Breast epithelium (tissue), 4 donors: Measurements from ENCODE around the gene WDTC1. TPM values are rescaled to one million over a fixed set of nuclear protein-coding genes. Genes with fewer than 3 reads are reported as not detected.

ENCODE experiments used
- DNase-seq, 2 donors: peaks; one replicate each; pipeline ENCODE4 v3.0.0-alpha.2; 2019; ENCODE audit warnings: low spot score in 2 of 2
- H3K27ac ChIP-seq, 2 donors: fragments of 200-600 bp; sonication (generic) in 1 of 2; one replicate each; pipeline ENCODE4 v1.5.1; 2016 to 2019; ENCODE audit warnings: mild to moderate bottlenecking in 1 of 2
- H3K27me3 ChIP-seq, 2 donors: fragments of 200-600 bp; sonication (generic) in 1 of 2; one replicate each; pipeline versions ENCODE4 v1.5.1 to v1.6.0; 2017 to 2019; ENCODE audit warnings: control low read depth in 1 of 2, mild to moderate bottlenecking in 1 of 2
- H3K36me3 ChIP-seq: fragments of 200-600 bp; one replicate; pipeline ENCODE4 v1.5.1; 2019
- H3K4me1 ChIP-seq, 2 donors: fragments of 200-600 bp; sonication (generic); one replicate each; pipeline ENCODE4 v1.5.1; 2016 to 2019; ENCODE audit warnings: control low read depth in 1 of 2
- H3K4me3 ChIP-seq, 3 donors: fragments of 200-600 bp; sonication (generic); 1 replicate in 2 of 3; 2 replicates in 1 of 3; pipeline ENCODE4 v1.5.1; 2016 to 2019; ENCODE audit warnings: mild to moderate bottlenecking in 3 of 3, moderate library complexity in 2 of 3
- H3K9me3 ChIP-seq, 2 donors: fragments of 200-600 bp; sonication (generic) in 1 of 2; one replicate each; pipeline ENCODE4 v1.5.1; 2016 to 2019; ENCODE audit warnings: control low read depth in 1 of 2
- POLR2A ChIP-seq: fragments of 450-650 bp; IDR thresholded peaks from one replicate; pipeline ENCODE4 v1.6.1; 2016; ENCODE audit warnings: antibody characterized with exemption, mild to moderate bottlenecking, moderate library complexity
- POLR2AphosphoS5 ChIP-seq, 3 donors: sonication (generic); formaldehyde crosslinking; IDR thresholded peaks; one replicate each; pipeline ENCODE4 v1.6.1; 2017; ENCODE audit warnings: antibody characterized with exemption in 3 of 3
- intact Hi-C: fragments of 100-400 bp; cut with DNase I; formaldehyde crosslinking; loops from one replicate; pipeline ENCODE4 v1.15.1; 2023; ENCODE audit warnings: low total_unique reads
- total RNA-seq, 3 donors: library from RNA; depleted of rRNA; stranded (reverse); fragments of >200 nt; gene quantifications; one replicate each; pipeline ENCODE4 v1.1.0, GENCODE V29; 2016
- TF ChIP-seq, protein P1 (sequence below), 3 donors: fragments of 450-650 bp; IDR thresholded peaks; one replicate each; pipeline ENCODE4 v1.5.1; 2016 to 2017; ENCODE audit warnings: antibody characterized with exemption in 3 of 3, mild to moderate bottlenecking in 3 of 3, moderate library complexity in 3 of 3

Gene WDTC1
- total RNA-seq, 3 donors from 2014 or later, result 31.5 to 34.2 (median 33.4) TPM

DNA sequence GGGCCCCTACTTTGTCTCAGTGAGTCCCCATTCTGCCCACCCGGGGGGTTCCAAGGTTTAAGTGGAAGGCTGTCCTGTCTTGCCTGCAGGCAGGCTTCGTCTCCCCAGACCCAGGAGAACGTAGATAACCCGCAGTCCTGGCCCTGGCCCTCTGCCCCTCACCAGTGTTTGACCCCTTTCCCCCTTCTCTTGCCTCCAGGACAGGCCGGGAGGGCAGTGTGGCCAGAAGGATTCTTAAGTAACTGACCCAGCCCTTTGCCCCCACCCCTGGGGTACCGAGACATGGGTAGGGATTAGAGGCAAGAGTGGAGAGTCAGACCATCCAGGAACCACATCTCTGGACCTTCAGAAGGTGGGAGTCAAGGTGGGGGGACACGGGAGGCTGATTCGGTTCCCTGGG lies 96.4 kb downstream of the WDTC1 start:
- Histone ChIP-seq H3K36me3 (peaks cover 5% of the 10 kb centered on the region), H3K27me3 (no peaks in the 10 kb centered on the region), H3K9me3 (no peaks in the 10 kb centered on the region), H3K27ac (no peak overlapping the region), H3K4me3 (no peak overlapping the region), H3K4me1 (peaks cover 0 to 5% of the 10 kb centered on the region in 2 donors)
- intact Hi-C loops, result no loop called here
- no peak for DNase-seq
- TF ChIP-seq POLR2A, result no peak
- no peak for TF ChIP-seq POLR2AphosphoS5 (IDR thresholded peaks at IDR 0.05)
- TF ChIP-seq, protein P1, sequence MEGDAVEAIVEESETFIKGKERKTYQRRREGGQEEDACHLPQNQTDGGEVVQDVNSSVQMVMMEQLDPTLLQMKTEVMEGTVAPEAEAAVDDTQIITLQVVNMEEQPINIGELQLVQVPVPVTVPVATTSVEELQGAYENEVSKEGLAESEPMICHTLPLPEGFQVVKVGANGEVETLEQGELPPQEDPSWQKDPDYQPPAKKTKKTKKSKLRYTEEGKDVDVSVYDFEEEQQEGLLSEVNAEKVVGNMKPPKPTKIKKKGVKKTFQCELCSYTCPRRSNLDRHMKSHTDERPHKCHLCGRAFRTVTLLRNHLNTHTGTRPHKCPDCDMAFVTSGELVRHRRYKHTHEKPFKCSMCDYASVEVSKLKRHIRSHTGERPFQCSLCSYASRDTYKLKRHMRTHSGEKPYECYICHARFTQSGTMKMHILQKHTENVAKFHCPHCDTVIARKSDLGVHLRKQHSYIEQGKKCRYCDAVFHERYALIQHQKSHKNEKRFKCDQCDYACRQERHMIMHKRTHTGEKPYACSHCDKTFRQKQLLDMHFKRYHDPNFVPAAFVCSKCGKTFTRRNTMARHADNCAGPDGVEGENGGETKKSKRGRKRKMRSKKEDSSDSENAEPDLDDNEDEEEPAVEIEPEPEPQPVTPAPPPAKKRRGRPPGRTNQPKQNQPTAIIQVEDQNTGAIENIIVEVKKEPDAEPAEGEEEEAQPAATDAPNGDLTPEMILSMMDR (IDR thresholded peaks at IDR 0.05), result no peak

DNA sequence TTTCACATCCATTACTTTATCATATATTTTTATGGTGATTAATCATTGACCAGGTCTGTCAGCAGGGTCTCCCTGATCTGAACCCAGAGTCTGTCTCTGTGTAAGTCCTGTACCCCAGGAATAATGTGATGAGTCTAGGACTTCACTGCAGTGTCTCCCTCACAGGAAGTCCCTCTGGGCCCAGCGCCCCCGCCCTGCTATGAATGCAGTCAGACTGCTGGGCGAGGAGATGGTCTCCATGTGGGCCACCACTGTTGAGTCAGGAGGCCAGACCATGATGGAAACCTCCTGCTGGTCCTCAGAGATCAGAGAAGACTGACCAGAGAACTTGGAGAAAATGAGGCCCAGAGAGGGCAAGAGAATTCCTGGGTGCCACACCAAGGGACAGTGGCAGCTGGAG lies 97.0 kb downstream of the WDTC1 start:
- H3K4me3 ChIP-seq, result no peak overlapping the region
- TF ChIP-seq, protein P1 (IDR thresholded peaks at IDR 0.05), result no peak
- no peak for TF ChIP-seq POLR2A
- TF ChIP-seq POLR2AphosphoS5 (IDR thresholded peaks at IDR 0.05), result no peak
- DNase-seq, result no peak
- no peaks in the 10 kb centered on the region for H3K9me3 ChIP-seq
- intact Hi-C loops, result no loop called here
- H3K27me3 ChIP-seq, result no peaks in the 10 kb centered on the region
- no peaks in the 10 kb centered on the region for H3K4me1 ChIP-seq
- H3K36me3 ChIP-seq, result peaks cover 5% of the 10 kb centered on the region
- no peak overlapping the region for H3K27ac ChIP-seq

DNA sequence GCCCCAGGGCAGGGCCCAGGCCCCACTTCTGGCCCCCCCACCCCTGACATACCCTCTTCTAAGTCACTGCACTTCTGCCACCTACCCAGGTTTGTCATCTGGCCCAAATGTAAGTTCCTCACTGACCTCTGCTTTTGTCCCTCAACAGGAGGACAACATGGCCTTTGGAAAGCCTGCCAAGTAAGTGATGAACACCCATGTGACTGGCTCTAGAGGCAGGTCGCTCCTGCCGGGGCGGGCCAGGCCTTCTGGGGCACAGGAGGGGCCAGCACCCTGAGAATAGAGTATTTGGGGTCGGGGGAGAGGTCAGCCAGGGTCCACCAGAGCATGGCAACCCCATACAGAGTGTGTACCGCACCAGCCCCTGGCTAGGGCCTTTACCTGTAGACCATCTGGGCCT lies 97.5 kb downstream of the WDTC1 start:
- DNase-seq, result no peak
- Histone ChIP-seq H3K27me3 (no peaks in the 10 kb centered on the region), H3K27ac (no peak overlapping the region), H3K9me3 (no peaks in the 10 kb centered on the region), H3K36me3 (peaks cover 5% of the 10 kb centered on the region), H3K4me3 (no peak overlapping the region), H3K4me1 (no peaks in the 10 kb centered on the region)
- no peak for TF ChIP-seq POLR2A
- TF ChIP-seq, protein P1 (IDR thresholded peaks at IDR 0.05), result no peak
- TF ChIP-seq POLR2AphosphoS5 (IDR thresholded peaks at IDR 0.05), result no peak
- intact Hi-C loops, result no loop called here

DNA sequence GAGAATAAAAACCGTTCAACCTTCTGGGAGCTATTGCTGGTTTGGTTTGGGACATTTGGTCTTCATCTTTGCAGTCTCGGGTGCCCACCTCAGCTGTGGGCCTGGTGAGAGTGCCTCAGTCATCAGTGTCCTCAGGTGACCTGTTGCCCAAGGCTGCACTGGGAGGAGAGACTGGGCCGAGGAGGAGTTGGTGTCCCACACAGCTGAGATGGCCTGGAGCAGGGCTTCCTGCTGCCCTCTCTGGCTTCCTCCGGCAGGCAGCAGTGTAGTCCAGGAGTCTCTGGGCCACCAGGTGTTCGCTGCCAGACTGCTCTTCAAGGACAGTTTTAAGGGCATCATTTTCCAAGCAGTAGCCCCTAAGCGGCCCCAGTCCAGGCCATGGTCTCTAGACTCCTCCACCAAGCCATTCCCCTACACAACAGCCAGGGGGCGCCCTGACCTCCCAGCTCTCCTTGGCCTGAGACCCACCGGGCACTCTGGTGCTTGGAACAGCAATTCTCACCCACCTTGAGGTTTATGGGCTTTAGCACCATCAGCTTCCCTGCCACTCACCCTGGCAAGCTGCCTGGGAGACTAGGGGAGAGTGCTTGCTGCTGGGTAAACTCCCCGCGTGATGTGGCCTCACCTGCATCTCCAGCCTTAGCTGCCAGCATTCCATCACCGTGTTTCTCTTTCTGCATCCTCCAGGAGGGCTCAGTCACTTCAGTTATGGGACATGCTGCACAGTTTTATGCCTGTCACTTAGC lies 98.3 kb downstream of the WDTC1 start:
- Histone ChIP-seq H3K36me3 (peaks cover 5% of the 10 kb centered on the region), H3K9me3 (no peaks in the 10 kb centered on the region), H3K27me3 (no peaks in the 10 kb centered on the region), H3K4me3 (no peak overlapping the region), H3K27ac (peak overlapping the region in 1 of 2 donors; percentile 27), H3K4me1 (no peaks in the 10 kb centered on the region)
- intact Hi-C loops, result no loop called here
- no peak for DNase-seq
- TF ChIP-seq POLR2A, result no peak
- no peak for TF ChIP-seq POLR2AphosphoS5 (IDR thresholded peaks at IDR 0.05)
- TF ChIP-seq, protein P1 (IDR thresholded peaks at IDR 0.05), result peak in 2 of 3 donors; percentile 65 to 73

DNA sequence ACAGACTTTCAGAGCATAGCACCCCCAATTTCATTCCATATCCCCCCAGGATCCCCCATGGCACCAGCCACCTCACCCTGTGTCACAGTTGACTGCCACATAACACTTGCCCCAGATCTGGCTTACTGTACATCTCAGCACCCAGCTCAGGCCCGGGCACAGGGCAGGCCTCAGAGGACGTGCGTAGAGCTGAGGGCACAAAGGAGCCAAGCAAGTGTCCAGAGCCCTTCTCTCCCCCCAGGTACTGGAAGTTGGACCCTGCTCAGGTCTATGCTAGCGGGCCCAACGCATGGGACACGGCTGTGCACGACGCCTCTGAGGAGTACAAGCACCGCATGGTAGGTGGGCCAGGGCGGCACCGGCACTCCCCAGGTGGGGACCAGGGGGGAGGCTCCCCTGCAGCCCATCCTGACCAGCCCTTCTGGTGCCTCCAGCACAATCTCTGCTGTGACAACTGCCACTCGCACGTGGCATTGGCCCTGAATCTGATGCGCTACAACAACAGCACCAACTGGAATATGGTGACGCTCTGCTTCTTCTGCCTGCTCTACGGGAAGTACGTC lies 99.4 kb downstream of the WDTC1 start:
- DNase-seq, result no peak
- Histone ChIP-seq H3K27me3 (no peaks in the 10 kb centered on the region), H3K4me1 (no peaks in the 10 kb centered on the region), H3K9me3 (no peaks in the 10 kb centered on the region), H3K4me3 (no peak overlapping the region), H3K36me3 (peaks cover 5% of the 10 kb centered on the region), H3K27ac (no peak overlapping the region)
- intact Hi-C loops, result no loop called here
- TF ChIP-seq POLR2AphosphoS5 (IDR thresholded peaks at IDR 0.05) (no peak), POLR2A (no peak)
- TF ChIP-seq, protein P1 (IDR thresholded peaks at IDR 0.05), result no peak
